COLO668 (cell line): ENCODE results near the gene FSTL4.

Source experiments
- DNase-seq: peaks from one replicate; lab custom pipeline; 2025; ENCODE audit not compliant: unreplicated experiment; lab: John Stamatoyannopoulos, UW

FSTL4 gene

GRCh38 chr5:133391354-133392136, 220.8 kb downstream of the FSTL4 start:
- DNase-seq, result no peak

DNA sequence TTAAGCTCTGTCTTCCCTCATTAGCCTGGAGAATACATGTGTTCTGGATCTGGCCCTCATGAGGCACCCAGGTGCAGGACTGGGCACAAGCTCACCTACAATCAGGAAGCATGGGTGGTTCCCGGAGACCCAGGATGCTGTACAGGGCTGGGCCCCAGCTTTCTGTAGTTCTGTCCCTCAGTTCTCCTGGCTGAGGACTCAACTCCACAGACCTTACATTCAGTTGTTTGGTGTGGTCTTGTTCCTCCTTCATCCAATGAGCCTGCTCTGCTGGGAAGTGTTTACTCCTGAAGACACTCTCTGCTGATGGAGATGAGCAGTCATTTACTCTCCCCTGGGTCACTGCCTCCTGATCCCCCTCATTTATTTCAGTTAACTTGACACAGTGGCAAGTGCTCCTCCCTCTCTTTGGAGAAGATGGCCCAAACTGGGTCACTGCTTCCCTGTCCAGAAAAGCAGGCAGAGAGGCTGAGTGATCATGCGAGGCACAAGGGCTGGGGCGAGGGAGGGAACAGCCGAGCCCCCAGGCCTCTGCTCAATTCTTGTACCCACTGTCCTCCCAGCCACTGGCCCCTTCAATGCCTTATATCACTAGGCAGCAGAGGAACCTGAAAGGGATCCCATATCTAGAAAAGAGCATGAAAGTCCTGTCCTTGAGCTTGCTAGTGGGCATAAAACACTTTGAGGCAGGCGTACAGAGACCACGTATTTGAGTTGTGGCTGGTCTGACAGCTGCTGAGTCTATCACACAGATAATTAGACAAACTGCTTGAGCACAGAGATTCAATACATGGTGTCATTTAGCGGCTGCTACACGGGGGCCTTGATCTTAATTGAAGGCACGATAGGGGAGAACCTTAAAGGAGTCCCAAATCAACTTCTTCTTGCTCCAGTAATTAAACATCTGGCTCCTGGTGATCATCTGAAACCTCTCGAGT, 221.7 kb downstream of the FSTL4 start:
- DNase-seq, result no peak

GRCh38 chr5:133389066-133389590, 223.2 kb downstream of the FSTL4 start:
- DNase-seq, result no peak

DNA sequence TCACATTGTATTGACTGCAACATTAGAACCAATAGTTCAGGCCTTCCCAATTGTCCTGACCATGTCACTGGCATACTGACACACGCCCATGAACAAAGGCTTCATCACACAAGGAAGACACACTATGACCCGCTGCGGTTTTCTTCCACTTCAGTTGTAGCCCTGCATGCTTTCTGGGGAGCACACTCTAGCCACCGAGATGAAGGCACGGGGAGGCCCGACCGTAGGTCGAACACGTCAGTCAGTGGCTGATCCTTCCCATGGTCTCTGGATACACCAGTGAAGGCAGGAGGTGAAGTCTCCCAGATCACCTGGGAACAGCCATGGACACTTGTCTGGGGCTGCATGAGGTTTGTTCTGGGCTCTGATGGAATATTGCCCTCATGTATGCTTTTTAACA, 224.7 kb downstream of the FSTL4 start:
- DNase-seq, result no peak

- DNase-seq, result no peak
Observed at GRCh38 chr5:133387091-133387490, 225.2 kb downstream of the FSTL4 start.

DNA sequence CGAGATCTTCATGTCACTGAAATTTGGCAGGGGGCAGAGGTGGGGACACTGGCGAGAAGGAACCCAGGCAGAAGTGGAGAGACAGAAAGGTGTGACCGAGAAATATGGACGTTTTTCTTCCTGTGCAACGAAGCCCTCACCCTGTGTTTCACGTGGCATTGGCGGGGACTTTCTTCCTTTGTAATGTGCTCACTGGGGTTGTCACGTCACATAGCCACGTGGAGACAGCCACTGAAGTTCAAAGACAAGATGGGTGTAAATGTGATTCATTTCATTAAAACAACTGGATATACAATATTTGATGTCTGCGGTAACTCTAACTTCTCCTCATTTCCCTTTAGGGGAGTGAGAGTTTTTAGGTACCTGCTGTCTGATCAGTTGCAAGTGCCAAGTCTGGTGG, 225.7 kb downstream of the FSTL4 start:
- no peak for DNase-seq

- DNase-seq, result no peak
Observed at GRCh38 chr5:133385346-133385745, 227.0 kb downstream of the FSTL4 start.

- no peak for DNase-seq
Observed at GRCh38 chr5:133384903-133385302, 227.4 kb downstream of the FSTL4 start.

- no peak for DNase-seq
Observed at GRCh38 chr5:133384120-133384855, 228.1 kb downstream of the FSTL4 start.

DNA sequence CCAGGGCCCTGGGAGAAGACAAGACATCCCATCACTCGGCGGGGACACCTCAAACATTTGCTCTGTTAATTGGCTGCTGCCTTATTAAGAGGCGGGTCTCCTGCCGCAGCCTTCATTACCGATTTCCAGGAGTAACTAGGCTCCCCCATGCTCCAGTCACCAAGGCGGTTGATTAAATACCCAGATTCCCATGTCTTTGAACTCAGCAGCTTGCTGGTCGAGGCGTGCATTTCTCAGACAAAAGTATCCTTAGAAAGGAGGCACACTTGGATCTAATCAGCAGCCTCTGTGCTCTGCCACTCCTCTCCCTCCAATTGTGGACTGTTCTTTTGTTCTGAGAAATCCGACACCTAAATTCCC, 228.8 kb downstream of the FSTL4 start:
- no peak for DNase-seq

- DNase-seq, result no peak
Observed at GRCh38 chr5:133382661-133383579, 229.4 kb downstream of the FSTL4 start.

GRCh38 chr5:133381571-133382365, 230.6 kb downstream of the FSTL4 start:
- no peak for DNase-seq

- no peak for DNase-seq
Observed at GRCh38 chr5:133381041-133381440, 231.3 kb downstream of the FSTL4 start.

DNA sequence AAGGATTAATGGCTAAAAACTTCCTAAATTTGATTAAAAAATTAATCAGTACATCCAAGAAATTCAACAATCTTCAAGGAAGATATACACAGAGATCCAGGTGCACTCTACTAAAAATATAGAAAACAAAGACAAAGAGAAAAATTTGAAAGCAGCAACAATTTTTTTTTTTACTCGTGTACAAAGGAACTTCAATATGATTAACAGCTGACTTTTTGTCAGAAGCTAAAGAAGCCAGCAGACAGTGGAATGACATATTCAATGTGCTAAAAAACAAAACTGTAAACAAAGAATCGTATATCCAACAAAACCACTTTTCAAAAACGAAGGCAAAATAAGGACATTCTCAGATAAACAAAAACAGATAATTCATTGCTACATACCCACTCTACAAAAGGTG, 234.6 kb downstream of the FSTL4 start:
- DNase-seq, result no peak

- no peak for DNase-seq
Observed at GRCh38 chr5:133376986-133377385, 235.4 kb downstream of the FSTL4 start.

GRCh38 chr5:133373121-133373870, 239.0 kb downstream of the FSTL4 start:
- DNase-seq, result no peak

GRCh38 chr5:133372293-133372937, 239.9 kb downstream of the FSTL4 start:
- no peak for DNase-seq
